Upper lobe of right lung (tissue), 1 donor: Measurements from ENCODE around the gene C1RL. TPM values are rescaled to one million over a fixed set of nuclear protein-coding genes. Genes with fewer than 3 reads are reported as not detected.

Experiments used
- ATAC-seq: fragments of 200-7000 bp; cut with Tn5 transposase; one replicate; pipeline ENCODE4 v1.9.1; 2020; ENCODE audit warnings: mild to moderate bottlenecking, moderate library complexity
- DNase-seq: peaks from one replicate; pipeline ENCODE4 v3.0.0-alpha.2; 2020
- H3K27ac ChIP-seq: fragments of 200-600 bp; one replicate; pipeline ENCODE4 v1.8.0; 2022
- H3K27me3 ChIP-seq: fragments of 200-600 bp; one replicate; pipeline ENCODE4 v1.8.0; 2022; ENCODE audit warnings: mild to moderate bottlenecking
- H3K36me3 ChIP-seq: fragments of 200-600 bp; one replicate; pipeline ENCODE4 v1.8.0; 2022
- H3K4me1 ChIP-seq: fragments of 200-600 bp; one replicate; pipeline ENCODE4 v1.8.0; 2022
- H3K4me3 ChIP-seq: fragments of 200-600 bp; one replicate; pipeline ENCODE4 v1.8.0; 2022; ENCODE audit warnings: mild to moderate bottlenecking
- H3K9me3 ChIP-seq: fragments of 200-600 bp; one replicate; pipeline ENCODE4 v1.8.0; 2022
- CTCF ChIP-seq: fragments of 200-600 bp; IDR thresholded peaks from one replicate; pipeline ENCODE4 v1.8.0; 2022; ENCODE audit warnings: antibody characterized with exemption
- intact Hi-C: fragments of 100-400 bp; cut with DNase I; formaldehyde crosslinking; loops from one replicate; pipeline ENCODE4 v1.11.0; 2022
- total RNA-seq: library from RNA; stranded (reverse); fragmentation: NEBNext Ultra II Directional; extraction: Animal tissue kit (Norgen Biotek cat#: 25700); gene quantifications from one replicate; pipeline ENCODE4 v1.2.1, GENCODE V29; 2021
- donor health status: DM: no; HTN: yes; CAD: no; lungs with severe emphysema.

Gene C1RL
- total RNA-seq, 1 donor from 2014 or later, result 91.6 TPM

GRCh38 chr12:7129872-7130691 lies 21.1 kb upstream of the C1RL start, which contains the start of gene CLSTN3:
Gene CLSTN3, plus strand, starts transcription at chr12:7130371. Its CDS starts 278 bp downstream, at chr12:7130649.
- Histone ChIP-seq H3K27ac (peak within 1 kb of the TSS; percentile 65), H3K9me3 (no peaks in the 10 kb centered on the region), H3K36me3 (peaks cover 12% of the 10 kb centered on the region), H3K4me3 (peak within 1 kb of the TSS; percentile 69), H3K4me1 (peaks cover 20% of the 10 kb centered on the region), H3K27me3 (no peaks in the 10 kb centered on the region)
- DNase-seq, result peak; percentile 90
- intact Hi-C loops, result no loop called here
- ATAC-seq, result peak; percentile 86
- TF ChIP-seq CTCF, result no peak

DNA sequence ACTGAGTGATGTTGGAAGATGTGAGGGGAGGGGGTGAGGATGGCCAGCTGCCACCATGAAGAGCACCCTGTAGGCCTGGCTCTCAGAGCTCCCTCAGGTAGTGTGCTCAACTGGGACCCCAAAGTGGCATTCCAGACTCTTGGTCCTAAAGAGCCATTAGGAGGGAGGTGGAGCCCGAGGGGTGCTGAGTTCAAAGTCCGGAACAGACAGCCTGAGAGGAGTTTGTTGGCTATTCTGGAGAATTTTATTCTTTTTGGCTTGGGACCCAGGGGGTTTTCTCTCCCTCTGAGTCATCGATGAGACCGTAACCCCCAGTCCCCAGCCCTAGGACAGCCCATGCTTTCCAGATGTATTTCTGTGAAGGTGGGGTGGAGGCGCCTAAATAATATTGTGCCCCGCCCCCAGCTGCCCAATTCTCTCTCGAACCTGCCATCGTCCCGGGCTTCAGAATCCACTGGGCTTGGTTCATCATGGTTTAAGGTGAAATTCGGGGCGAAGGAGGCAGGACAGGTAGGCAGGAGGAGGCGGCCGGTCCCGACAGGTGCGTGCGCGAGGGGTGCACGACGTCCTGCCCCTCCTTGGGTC lies 20.4 kb upstream of the C1RL start:
- no peaks in the 10 kb centered on the region for H3K27me3 ChIP-seq
- H3K4me3 ChIP-seq, result peak overlapping the region; percentile 69
- H3K36me3 ChIP-seq, result peaks cover 5% of the 10 kb centered on the region
- ATAC-seq (no peak), DNase-seq (no peak)
- TF ChIP-seq CTCF, result no peak
- peak overlapping the region; percentile 65 for H3K27ac ChIP-seq
- H3K9me3 ChIP-seq, result no peaks in the 10 kb centered on the region
- peaks cover 20% of the 10 kb centered on the region for H3K4me1 ChIP-seq
- intact Hi-C loops, result no loop called here

- no peaks in the 10 kb centered on the region for H3K27me3 ChIP-seq
- no peaks in the 10 kb centered on the region for H3K9me3 ChIP-seq
- ATAC-seq (no peak), DNase-seq (no peak)
- no peak for TF ChIP-seq CTCF
- H3K27ac ChIP-seq, result peak within 1 kb of the TSS; percentile 65
- intact Hi-C loops, result no loop called here
- H3K36me3 ChIP-seq, result no peaks in the 10 kb centered on the region
- peak within 1 kb of the TSS; percentile 69 for H3K4me3 ChIP-seq
- peaks cover 20% of the 10 kb centered on the region for H3K4me1 ChIP-seq
Measured at GRCh38 chr12:7128681-7129286, 19.8 kb upstream of the C1RL start, which contains the start of gene RBP5. Gene RBP5, minus strand, starts transcription at chr12:7128889. Its CDS starts 114 bp downstream, at chr12:7128775.

- Histone ChIP-seq H3K36me3 (no peaks in the 10 kb centered on the region), H3K27ac (no peak overlapping the region), H3K4me3 (peak overlapping the region; percentile 30), H3K4me1 (peaks cover 20% of the 10 kb centered on the region), H3K9me3 (no peaks in the 10 kb centered on the region), H3K27me3 (no peaks in the 10 kb centered on the region)
- ATAC-seq (no peak), DNase-seq (no peak)
- intact Hi-C loops, result no loop called here
- no peak for TF ChIP-seq CTCF
Measured at GRCh38 chr12:7127916-7128626, 19.1 kb upstream of the C1RL start.

DNA sequence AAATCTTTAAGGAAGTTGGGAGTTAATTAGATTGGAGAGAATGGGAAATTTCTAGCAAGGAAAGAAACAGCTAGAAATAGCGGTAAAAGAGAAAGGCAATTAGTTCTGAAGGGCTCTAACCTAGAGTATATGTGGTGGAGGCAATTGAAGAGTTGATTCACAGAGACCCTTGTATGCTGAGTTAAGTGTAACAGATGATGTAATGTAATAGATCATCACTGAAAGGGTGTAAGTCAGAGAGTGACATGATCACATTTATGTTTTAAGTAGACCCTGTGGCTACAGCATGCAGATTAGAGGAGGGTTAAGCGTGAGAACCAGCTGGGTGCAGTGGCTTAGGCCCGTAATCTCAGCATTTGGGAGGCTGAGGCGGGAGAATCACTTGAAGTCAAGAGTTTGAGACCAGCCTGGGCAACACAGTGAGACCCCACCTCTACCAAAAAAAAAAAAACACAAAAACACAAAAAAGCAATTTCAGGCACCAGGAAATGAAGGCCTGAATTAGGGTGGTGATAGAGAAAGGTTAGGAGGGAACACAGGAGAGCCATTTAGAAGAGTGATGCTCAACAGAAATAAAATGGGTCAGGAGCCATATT lies 16.7 kb upstream of the C1RL start:
- DNase-seq (no peak), ATAC-seq (no peak)
- Histone ChIP-seq H3K27ac (no peak overlapping the region), H3K4me3 (no peak overlapping the region), H3K27me3 (no peaks in the 10 kb centered on the region), H3K36me3 (no peaks in the 10 kb centered on the region), H3K4me1 (peaks cover 18% of the 10 kb centered on the region), H3K9me3 (no peaks in the 10 kb centered on the region)
- intact Hi-C loops, result no loop called here
- no peak for TF ChIP-seq CTCF
